ENCODE data around the gene COL28A1.

The COL28A1 gene

DNA sequence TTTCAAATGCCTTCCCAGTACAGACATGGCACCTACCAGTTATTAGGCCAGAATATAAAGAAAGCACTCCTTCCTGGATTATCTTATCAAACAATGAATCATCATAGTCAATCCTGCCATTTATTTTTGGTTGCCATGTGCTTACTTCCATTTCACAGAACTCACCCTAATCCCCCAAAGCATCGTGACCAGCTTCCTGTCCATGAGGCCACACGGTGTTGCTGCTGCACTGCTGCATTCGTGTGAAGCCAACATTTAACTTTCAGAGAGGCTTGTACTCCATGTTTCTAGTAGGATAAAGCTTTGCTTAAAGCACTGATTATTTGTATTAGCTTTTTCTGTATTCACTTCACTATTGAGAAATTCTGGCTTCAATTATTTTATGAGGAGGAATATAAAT is 14.4 kb downstream of the COL28A1 start:
- DNase-seq (ENCODE audit: low read depth): no peak
- no peak for TF ChIP-seq CTCF (conservative IDR thresholded peaks at IDR 0.05; ENCODE audit: low read length)
- H3K4me3 ChIP-seq (ENCODE audit: low read length): no peak overlapping the region

DNA sequence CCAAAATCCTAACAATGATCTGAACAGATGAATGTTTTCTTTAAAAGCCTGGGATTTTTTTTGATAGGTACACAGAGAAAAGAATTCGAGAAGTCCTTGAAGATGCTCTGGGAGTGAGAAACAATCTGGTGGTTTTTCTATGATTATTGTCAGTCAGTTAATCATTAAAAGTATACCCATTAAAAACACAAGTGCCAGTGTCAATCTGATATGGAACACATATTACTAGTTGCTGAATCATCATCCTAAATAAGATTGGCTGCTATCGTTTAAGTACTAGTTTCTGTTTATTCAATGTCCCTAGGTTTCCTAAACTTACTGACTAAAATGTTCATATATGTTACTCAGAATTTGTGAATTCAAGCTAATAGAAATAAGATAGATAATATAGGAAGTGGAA is 16.1 kb downstream of the COL28A1 start:
- DNase-seq (ENCODE audit: low read depth): no peak
- TF ChIP-seq CTCF (conservative IDR thresholded peaks at IDR 0.05; ENCODE audit: low read length): no peak
- H3K4me3 ChIP-seq (ENCODE audit: low read length): no peak overlapping the region

DNA sequence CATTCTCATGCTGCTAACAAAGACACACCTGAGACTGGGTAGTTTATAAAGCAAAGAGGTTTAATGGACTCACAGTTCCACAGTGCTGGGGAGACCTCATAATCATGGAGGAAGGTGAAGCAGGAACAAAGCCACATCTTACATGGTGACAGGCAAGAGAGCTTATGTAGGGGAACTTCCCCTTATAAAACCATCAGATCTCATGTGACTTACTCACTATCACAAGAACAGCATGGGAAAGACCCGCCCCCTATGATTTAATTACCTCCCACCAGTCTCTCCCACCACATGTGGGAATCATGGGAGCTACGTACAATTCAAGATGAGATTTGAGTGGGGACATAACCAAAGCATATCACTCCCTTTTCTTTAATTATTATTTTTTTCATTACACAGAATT is 16.6 kb downstream of the COL28A1 start:
- DNase-seq (ENCODE audit: low read depth): no peak
- H3K4me3 ChIP-seq (ENCODE audit: low read length): no peak overlapping the region
- no peak for TF ChIP-seq CTCF (conservative IDR thresholded peaks at IDR 0.05; ENCODE audit: low read length)

- H3K4me3 ChIP-seq (ENCODE audit: low read length): no peak overlapping the region
- DNase-seq (ENCODE audit: low read depth): peak; percentile 26
- no peak for TF ChIP-seq CTCF (conservative IDR thresholded peaks at IDR 0.05; ENCODE audit: low read length)
These were observed 17.9 kb downstream of the COL28A1 start for GRCh38 chr7:7517754-7518153.

- H3K4me3 ChIP-seq (ENCODE audit: low read length): no peak overlapping the region
- no peak for DNase-seq (ENCODE audit: low read depth)
- no peak for TF ChIP-seq CTCF (conservative IDR thresholded peaks at IDR 0.05; ENCODE audit: low read length)
These were observed 19.0 kb downstream of the COL28A1 start for GRCh38 chr7:7516662-7517061.

- DNase-seq (ENCODE audit: low read depth): no peak
- H3K4me3 ChIP-seq (ENCODE audit: low read length): no peak overlapping the region
- no peak for TF ChIP-seq CTCF (conservative IDR thresholded peaks at IDR 0.05; ENCODE audit: low read length)
These were observed 19.5 kb downstream of the COL28A1 start for GRCh38 chr7:7516156-7516555.

- no peak for TF ChIP-seq CTCF (conservative IDR thresholded peaks at IDR 0.05; ENCODE audit: low read length)
- no peak for DNase-seq (ENCODE audit: low read depth)
- no peak overlapping the region for H3K4me3 ChIP-seq (ENCODE audit: low read length)
These were observed 22.6 kb downstream of the COL28A1 start for GRCh38 chr7:7512861-7513597.

Measured in AG10803 (cell line).